Neuronal stem cell (in vitro differentiated cells): ENCODE results near the gene CAMTA1.

Source experiments
- DNase-seq: peaks from one replicate; pipeline ENCODE4 v3.0.0-alpha.2; 2013; ENCODE audit warnings: low spot score
- H2AFZ ChIP-seq: one replicate; pipeline ENCODE4 v1.6.1; 2013; ENCODE audit warnings: mild to moderate bottlenecking, low read length, inconsistent platforms
- H2AK5ac ChIP-seq: 2 replicates; pipeline ENCODE4 v1.6.1; 2013; ENCODE audit warnings: low read depth, mild to moderate bottlenecking, inconsistent platforms, low read length, moderate library complexity, mixed read lengths
- H2BK120ac ChIP-seq: 2 replicates; pipeline ENCODE4 v1.6.1; 2013; ENCODE audit warnings: low read depth, mild to moderate bottlenecking, inconsistent platforms, low read length, moderate library complexity, mixed read lengths
- H2BK12ac ChIP-seq: one replicate; pipeline ENCODE4 v1.6.1; 2013; ENCODE audit warnings: low read length, inconsistent platforms
- H2BK15ac ChIP-seq: 2 replicates; pipeline ENCODE4 v1.6.1; 2013; ENCODE audit warnings: mild to moderate bottlenecking, low read length, inconsistent platforms, mixed read lengths
- H2BK5ac ChIP-seq: one replicate; pipeline ENCODE4 v1.6.1; 2013; ENCODE audit warnings: inconsistent platforms, mild to moderate bottlenecking, low read length, moderate library complexity
- H3K14ac ChIP-seq: one replicate; pipeline ENCODE4 v1.6.1; 2013; ENCODE audit warnings: low read length, inconsistent platforms
- H3K18ac ChIP-seq: 2 replicates; pipeline ENCODE4 v1.6.1; 2013; ENCODE audit warnings: low read length, inconsistent platforms
- H3K23ac ChIP-seq: 2 replicates; pipeline ENCODE4 v1.6.1; 2013; ENCODE audit warnings: low read depth, mild to moderate bottlenecking, mixed read lengths, low read length, inconsistent platforms; ENCODE audit not compliant: poor library complexity
- H3K27ac ChIP-seq: replicated peaks from 3 replicates; pipeline ENCODE4 v1.5.1; 2013; ENCODE audit warnings: low read length, inconsistent platforms
- H3K27me3 ChIP-seq, 3 experiments: 2 replicates each; pipeline ENCODE4 v1.6.1; 2013; ENCODE audit warnings: low read length in 3 of 3, mild to moderate bottlenecking in 2 of 3, inconsistent platforms in 1 of 3, low read depth in 1 of 3, mixed read lengths in 1 of 3, moderate library complexity in 1 of 3; ENCODE audit not compliant: control insufficient read depth in 3 of 3, insufficient read depth in 3 of 3
- H3K36me3 ChIP-seq, 2 donors: replicated peaks in 1 of 2; 2 replicates each; pipeline ENCODE4 v1.6.1; 2013; ENCODE audit warnings: low read length in 2 of 2; ENCODE audit not compliant: control insufficient read depth in 2 of 2, insufficient read depth in 2 of 2
- H3K4ac ChIP-seq: 2 replicates; pipeline ENCODE4 v1.6.1; 2013; ENCODE audit warnings: inconsistent platforms, mild to moderate bottlenecking, low read length, moderate library complexity
- H3K4me1 ChIP-seq, 2 donors: 1 replicate in 1 of 2; 2 replicates in 1 of 2; pipeline ENCODE4 v1.6.1; 2013; ENCODE audit warnings: low read length in 2 of 2, low read depth in 1 of 2; ENCODE audit not compliant: control insufficient read depth in 2 of 2, insufficient read depth in 1 of 2
- H3K4me2 ChIP-seq: one replicate; pipeline ENCODE4 v1.6.1; 2013; ENCODE audit warnings: mild to moderate bottlenecking, low read length, inconsistent platforms; ENCODE audit not compliant: insufficient read depth, poor library complexity, severe bottlenecking
- H3K4me3 ChIP-seq, 2 donors: 2 replicates each; pipeline ENCODE4 v1.5.1; 2013; ENCODE audit warnings: low read length in 2 of 2, mild to moderate bottlenecking in 2 of 2, inconsistent platforms in 1 of 2, moderate library complexity in 1 of 2
- H3K79me1 ChIP-seq: one replicate; pipeline ENCODE4 v1.6.1; 2013; ENCODE audit warnings: low read depth, mild to moderate bottlenecking, inconsistent platforms, low read length, moderate library complexity
- H3K9ac ChIP-seq: one replicate; pipeline ENCODE4 v1.6.1; 2013; ENCODE audit warnings: mild to moderate bottlenecking, low read depth, low read length, inconsistent platforms; ENCODE audit not compliant: poor library complexity
- H3K9me3 ChIP-seq, 2 donors: replicated peaks in 1 of 2; 2 replicates each; pipeline versions ENCODE3 to v1.6.1; 2013; ENCODE audit warnings: low read length in 2 of 2, mild to moderate bottlenecking in 2 of 2, inconsistent platforms in 1 of 2, low read depth in 1 of 2, mixed read lengths in 1 of 2, moderate library complexity in 1 of 2; ENCODE audit not compliant: control insufficient read depth in 2 of 2, insufficient read depth in 1 of 2
- H4K8ac ChIP-seq: one replicate; pipeline ENCODE4 v1.6.1; 2013; ENCODE audit warnings: low read depth, mild to moderate bottlenecking, inconsistent platforms, low read length, moderate library complexity
- H4K91ac ChIP-seq: one replicate; pipeline ENCODE4 v1.6.1; 2013; ENCODE audit warnings: low read length, low read depth, mild to moderate bottlenecking, inconsistent platforms; ENCODE audit not compliant: poor library complexity
- WGBS, 2 donors: extraction: QIAGEN DNeasy Blood & Tissue Kit; methylation state at CpG; one replicate each; pipeline ENCODE4 v1.1.7; 2013; ENCODE audit warnings: missing lambda C conversion rate in 2 of 2, mixed read lengths in 1 of 2; ENCODE audit not compliant: insufficient read length in 2 of 2, insufficient replicate concordance in 1 of 2; ENCODE audit errors: extremely low coverage in 2 of 2; 5-methylcytosine and 5-hydroxymethylcytosine counted together

CAMTA1 gene

DNA sequence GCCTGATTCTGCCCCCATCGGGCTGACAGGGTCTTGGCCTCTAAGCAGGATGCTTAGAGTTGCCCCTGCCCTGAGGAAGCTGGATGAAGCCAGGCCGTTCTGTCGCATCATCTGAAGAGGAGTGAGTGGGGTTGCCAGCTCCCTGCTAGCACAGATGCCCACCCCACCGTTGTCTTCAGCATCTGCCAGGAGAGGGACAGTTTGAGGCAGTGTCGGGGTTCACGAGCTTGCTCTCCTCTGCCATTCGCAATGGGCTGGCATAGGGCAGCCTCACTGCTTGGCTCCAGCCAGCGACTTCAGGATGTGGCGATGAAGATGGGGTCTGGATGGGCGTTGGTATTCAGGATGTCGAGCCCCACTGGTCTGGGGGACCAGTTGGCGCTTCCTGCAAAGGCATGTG, 840.1 kb downstream of the CAMTA1 start:
- no peak overlapping the region for H4K91ac ChIP-seq
- H2BK120ac ChIP-seq, result no peak overlapping the region
- no peak overlapping the region for H3K27ac ChIP-seq
- no peak overlapping the region for H3K4me3 ChIP-seq
- no peak overlapping the region for H3K18ac ChIP-seq
- H3K9ac ChIP-seq, result no peak overlapping the region
- H3K4me1 ChIP-seq, result no peaks in the 10 kb centered on the region
- no peaks in the 10 kb centered on the region for H3K79me1 ChIP-seq
- no peaks in the 10 kb centered on the region for H3K36me3 ChIP-seq
- no peak overlapping the region for H3K23ac ChIP-seq
- H4K8ac ChIP-seq, result no peak overlapping the region
- no peak overlapping the region for H3K14ac ChIP-seq
- DNase-seq, result no peak
- H3K4me2 ChIP-seq, result no peak overlapping the region
- no CpG with 5 or more reads among the region's 12 CpGs for WGBS, 2 donors
- H2AFZ ChIP-seq, result no peak overlapping the region
- no peak overlapping the region for H2BK5ac ChIP-seq
- H2AK5ac ChIP-seq, result no peak overlapping the region
- H3K9me3 ChIP-seq, result no peaks in the 10 kb centered on the region
- H2BK15ac ChIP-seq, result no peak overlapping the region
- no peak overlapping the region for H2BK12ac ChIP-seq
- H3K27me3 ChIP-seq, result peaks cover 0 to 64% (median 0%) of the 10 kb centered on the region in 3 experiments
- no peak overlapping the region for H3K4ac ChIP-seq

DNA sequence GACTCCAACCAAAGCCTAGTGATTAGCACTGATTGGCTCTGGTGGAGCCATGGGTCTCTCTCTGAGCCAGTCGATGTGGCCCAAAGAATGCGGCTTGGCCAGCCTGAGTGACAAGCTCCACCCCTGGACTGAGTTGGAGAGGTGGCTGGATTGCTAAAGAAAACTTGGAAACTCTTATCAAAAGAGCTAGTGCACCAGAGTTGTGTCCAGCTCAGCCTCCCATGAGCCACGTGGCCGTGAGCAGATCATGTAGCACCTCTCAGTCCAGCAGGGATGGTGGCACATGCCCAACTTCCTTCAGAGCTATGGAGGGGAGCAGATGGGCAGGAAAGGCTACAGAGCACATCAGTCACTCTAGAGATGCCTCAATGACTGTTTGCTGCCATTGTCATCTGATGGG, 843.0 kb downstream of the CAMTA1 start:
- H4K91ac ChIP-seq, result peak overlapping the region; percentile 46
- H3K18ac ChIP-seq, result peak overlapping the region; percentile 59
- H2AFZ ChIP-seq, result no peak overlapping the region
- H2BK12ac ChIP-seq, result no peak overlapping the region
- H3K4me2 ChIP-seq, result no peak overlapping the region
- peak overlapping the region; percentile 61 for H3K9ac ChIP-seq
- H4K8ac ChIP-seq, result no peak overlapping the region
- H3K79me1 ChIP-seq, result peaks cover 3% of the 10 kb centered on the region
- no peak overlapping the region for H2BK120ac ChIP-seq
- H3K4ac ChIP-seq, result no peak overlapping the region
- WGBS, 2 donors, result no CpG with 5 or more reads among the region's 4 CpGs
- H3K4me1 ChIP-seq, result peaks cover 0 to 3% of the 10 kb centered on the region in 2 donors
- H3K27ac ChIP-seq, result no peak overlapping the region
- DNase-seq, result no peak
- H3K27me3 ChIP-seq, result peaks cover 0 to 80% (median 0%) of the 10 kb centered on the region in 3 experiments
- no peaks in the 10 kb centered on the region for H3K9me3 ChIP-seq
- H3K23ac ChIP-seq, result peak overlapping the region; percentile 81
- H3K14ac ChIP-seq, result no peak overlapping the region
- H2BK15ac ChIP-seq, result no peak overlapping the region
- H2AK5ac ChIP-seq, result no peak overlapping the region
- no peaks in the 10 kb centered on the region for H3K36me3 ChIP-seq
- no peak overlapping the region for H3K4me3 ChIP-seq
- peak overlapping the region; percentile 40 for H2BK5ac ChIP-seq

DNA sequence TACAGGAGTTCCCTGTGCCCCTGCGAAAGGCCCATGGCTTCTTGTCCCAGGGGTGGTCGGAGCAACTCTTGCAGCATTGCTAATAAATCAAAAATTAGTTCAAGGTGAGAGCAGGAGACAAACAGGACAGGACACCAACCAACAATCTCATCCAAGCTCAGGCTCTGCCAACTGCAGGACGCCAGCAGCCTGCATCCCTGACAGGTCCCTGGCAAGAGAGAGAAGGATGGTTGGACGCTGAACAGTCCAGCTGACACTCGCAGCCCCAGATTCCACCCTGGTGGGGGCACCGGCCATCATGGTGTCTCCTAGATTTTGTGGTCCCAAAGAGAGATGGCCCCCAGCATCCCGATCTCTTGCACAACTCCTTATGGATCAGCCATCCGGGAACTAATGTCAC, 843.8 kb downstream of the CAMTA1 start:
- Histone ChIP-seq H3K27ac (no peak overlapping the region), H3K23ac (peak overlapping the region; percentile 40), H3K4me2 (no peak overlapping the region), H3K18ac (no peak overlapping the region), H4K91ac (no peak overlapping the region), H4K8ac (no peak overlapping the region), H3K4ac (no peak overlapping the region), H3K14ac (no peak overlapping the region), H3K36me3 (no peaks in the 10 kb centered on the region), H3K4me3 (no peak overlapping the region), H2BK15ac (no peak overlapping the region), H2AFZ (no peak overlapping the region), H2BK5ac (peak overlapping the region; percentile 40), H3K4me1 (peaks cover 0 to 3% of the 10 kb centered on the region in 2 donors), H2BK12ac (no peak overlapping the region), H3K79me1 (peaks cover 3% of the 10 kb centered on the region), H3K9ac (no peak overlapping the region), H2BK120ac (no peak overlapping the region), H3K27me3 (peaks cover 0 to 83% (median 0%) of the 10 kb centered on the region in 3 experiments), H2AK5ac (no peak overlapping the region), H3K9me3 (no peaks in the 10 kb centered on the region)
- no CpG with 5 or more reads among the region's 8 CpGs for WGBS, 2 donors
- DNase-seq, result no peak

DNA sequence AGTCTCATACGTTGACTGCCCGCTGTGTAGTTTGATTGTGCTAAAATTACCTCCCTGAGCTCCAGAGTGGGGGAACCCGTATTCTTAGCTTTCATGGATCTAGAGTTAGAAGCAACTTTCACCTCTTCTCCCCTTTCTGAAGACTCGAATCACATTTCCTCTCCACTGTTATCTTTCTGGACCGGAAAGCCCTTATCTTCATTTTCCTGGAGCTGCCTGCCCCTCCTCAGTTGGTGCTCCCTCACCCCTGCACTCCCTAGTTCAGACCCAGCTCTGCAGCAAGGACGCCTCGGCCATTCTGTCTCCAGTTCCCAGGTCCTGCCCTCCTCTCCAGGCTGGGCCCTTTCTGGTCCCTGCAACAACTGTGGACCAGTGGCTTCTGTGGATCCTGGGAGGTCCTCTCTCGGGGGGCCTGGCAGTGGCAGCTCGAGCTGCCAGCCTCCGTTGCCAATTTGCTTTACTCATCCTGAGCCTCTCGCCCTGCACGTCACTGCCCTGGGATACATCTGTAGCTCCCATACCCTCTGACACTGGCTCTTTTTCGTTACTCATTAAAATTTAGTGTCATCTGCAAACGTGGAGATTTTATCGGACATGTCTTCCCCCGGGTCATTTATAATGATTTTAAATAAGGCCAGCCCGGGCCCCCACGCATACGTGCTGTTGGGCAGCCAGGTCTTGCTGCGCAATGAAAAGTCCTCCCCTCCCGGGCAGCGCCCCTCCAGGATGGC, 844.4 kb downstream of the CAMTA1 start:
- H3K36me3 ChIP-seq, result no peaks in the 10 kb centered on the region
- H3K4me3 ChIP-seq, result no peak overlapping the region
- no peak for DNase-seq
- no peak overlapping the region for H3K27ac ChIP-seq
- no peak overlapping the region for H2BK15ac ChIP-seq
- H3K14ac ChIP-seq, result no peak overlapping the region
- no CpG with 5 or more reads among the region's 22 CpGs for WGBS, 2 donors
- no peak overlapping the region for H3K4ac ChIP-seq
- H2BK120ac ChIP-seq, result no peak overlapping the region
- no peak overlapping the region for H2AFZ ChIP-seq
- H4K8ac ChIP-seq, result no peak overlapping the region
- no peak overlapping the region for H2AK5ac ChIP-seq
- H3K9me3 ChIP-seq, result no peaks in the 10 kb centered on the region
- peaks cover 3% of the 10 kb centered on the region for H3K79me1 ChIP-seq
- no peak overlapping the region for H4K91ac ChIP-seq
- no peak overlapping the region for H3K18ac ChIP-seq
- H2BK5ac ChIP-seq, result no peak overlapping the region
- H3K4me2 ChIP-seq, result no peak overlapping the region
- peaks cover 0 to 3% of the 10 kb centered on the region in 2 donors for H3K4me1 ChIP-seq
- H3K27me3 ChIP-seq, result peaks cover 0 to 86% (median 0%) of the 10 kb centered on the region in 3 experiments
- H2BK12ac ChIP-seq, result no peak overlapping the region
- H3K9ac ChIP-seq, result no peak overlapping the region
- H3K23ac ChIP-seq, result peak overlapping the region; percentile 13
